Measurements from ENCODE around the gene HAPLN1.

DNA sequence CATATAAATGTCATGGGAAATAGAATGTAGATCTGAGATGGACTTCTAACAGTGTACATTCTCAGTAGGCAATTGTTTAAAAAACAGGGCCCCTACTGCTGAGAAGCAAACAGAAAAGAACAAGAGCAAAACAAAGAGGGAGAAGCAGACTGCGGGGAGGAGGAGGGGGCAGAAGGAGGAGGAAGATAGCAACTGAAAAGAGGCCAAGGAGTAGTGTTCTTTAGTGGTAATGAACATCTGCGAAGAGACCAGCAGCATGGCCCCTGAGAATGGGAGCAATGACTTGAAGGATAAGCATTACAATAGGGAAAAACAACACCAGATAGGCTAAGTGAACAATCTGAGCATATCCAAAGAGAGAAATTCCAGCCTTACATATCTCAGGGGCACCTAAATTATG is 36.8 kb downstream of the HAPLN1 start:
- TF ChIP-seq, protein P1, sequence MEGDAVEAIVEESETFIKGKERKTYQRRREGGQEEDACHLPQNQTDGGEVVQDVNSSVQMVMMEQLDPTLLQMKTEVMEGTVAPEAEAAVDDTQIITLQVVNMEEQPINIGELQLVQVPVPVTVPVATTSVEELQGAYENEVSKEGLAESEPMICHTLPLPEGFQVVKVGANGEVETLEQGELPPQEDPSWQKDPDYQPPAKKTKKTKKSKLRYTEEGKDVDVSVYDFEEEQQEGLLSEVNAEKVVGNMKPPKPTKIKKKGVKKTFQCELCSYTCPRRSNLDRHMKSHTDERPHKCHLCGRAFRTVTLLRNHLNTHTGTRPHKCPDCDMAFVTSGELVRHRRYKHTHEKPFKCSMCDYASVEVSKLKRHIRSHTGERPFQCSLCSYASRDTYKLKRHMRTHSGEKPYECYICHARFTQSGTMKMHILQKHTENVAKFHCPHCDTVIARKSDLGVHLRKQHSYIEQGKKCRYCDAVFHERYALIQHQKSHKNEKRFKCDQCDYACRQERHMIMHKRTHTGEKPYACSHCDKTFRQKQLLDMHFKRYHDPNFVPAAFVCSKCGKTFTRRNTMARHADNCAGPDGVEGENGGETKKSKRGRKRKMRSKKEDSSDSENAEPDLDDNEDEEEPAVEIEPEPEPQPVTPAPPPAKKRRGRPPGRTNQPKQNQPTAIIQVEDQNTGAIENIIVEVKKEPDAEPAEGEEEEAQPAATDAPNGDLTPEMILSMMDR (IDR thresholded peaks at IDR 0.05 in 4 of 5, conservative IDR thresholded peaks at IDR 0.05 in 1 of 5): no peak
- TF ChIP-seq POLR2A (IDR thresholded peaks at IDR 0.05): no peak

Measured in gastrocnemius medialis (tissue), 4 donors.